NT2/D1 (cell line): ENCODE measurements around the gene SH3YL1.

Experiments
- YY1 ChIP-seq: IDR thresholded peaks from 2 replicates; pipeline ENCODE4 v1.6.1; 2011; ENCODE audit not compliant: insufficient read length, insufficient read depth
- ZNF274 ChIP-seq: IDR thresholded peaks from 2 replicates; pipeline ENCODE4 v1.6.1; 2011; ENCODE audit warnings: mild to moderate bottlenecking, low read depth, low read length

DNA sequence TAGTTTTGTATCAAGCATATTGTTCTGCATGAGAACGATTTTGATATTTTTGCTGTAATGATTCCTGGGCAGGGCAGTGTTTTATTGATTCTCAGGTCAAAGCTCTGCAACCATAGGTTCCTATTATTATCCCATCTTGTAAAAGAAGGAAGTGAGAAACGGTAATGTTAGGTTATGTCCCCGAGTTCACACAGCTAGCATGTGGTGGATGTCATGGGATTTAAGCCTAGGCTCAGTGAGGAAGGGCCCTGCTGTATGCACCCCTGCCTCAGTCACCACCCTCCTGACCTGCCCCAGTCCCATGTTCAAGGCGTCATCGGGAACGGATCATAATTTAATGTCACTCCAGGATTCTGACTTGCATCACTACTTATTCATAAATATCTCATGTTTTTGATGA, 11.6 kb upstream of the SH3YL1 start:
- TF ChIP-seq YY1 (no peak), ZNF274 (no peak)
